ENCODE measurements around the gene KRTAP10-5.
"Not testable (repeated sequence)": the region's sequence is repeated elsewhere in the genome, so short reads cannot be mapped to it uniquely, and the experiment has no call there.

Gene KRTAP10-5

DNA sequence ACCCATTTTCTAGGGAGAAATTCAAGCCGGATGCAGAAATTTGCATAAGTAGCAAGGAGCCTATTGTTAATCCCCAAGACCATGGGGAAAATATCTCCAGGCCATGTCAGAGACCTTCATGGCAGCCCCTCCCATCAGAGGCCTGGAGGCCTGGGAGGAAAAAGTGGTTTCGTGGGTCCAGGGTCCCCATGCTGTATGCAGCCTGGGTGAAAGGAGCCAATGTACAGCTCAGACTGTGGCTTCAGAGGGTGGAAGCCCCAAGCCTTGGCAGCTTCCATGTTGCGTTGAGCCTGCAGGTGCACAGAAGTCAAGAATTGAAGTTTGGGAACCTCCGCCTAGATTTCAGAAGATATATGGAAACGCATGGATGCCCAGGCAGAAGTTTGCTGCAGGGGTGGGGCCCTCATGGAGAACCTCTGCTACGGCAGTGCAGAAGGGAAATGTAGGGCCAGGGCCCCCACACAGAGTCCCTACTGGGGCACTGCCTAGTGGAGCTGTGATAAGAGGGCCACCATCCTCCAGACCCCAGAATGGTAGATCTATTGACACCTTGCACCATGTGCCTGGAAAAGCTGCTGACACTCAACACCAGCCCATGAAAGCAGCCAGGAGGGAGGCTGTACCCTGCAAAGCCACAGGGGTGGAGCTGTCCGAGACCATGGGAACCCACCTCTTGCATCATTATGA, 29.9 kb upstream of the KRTAP10-5 start:
- DNase-seq = not testable (repeated sequence)

DNA sequence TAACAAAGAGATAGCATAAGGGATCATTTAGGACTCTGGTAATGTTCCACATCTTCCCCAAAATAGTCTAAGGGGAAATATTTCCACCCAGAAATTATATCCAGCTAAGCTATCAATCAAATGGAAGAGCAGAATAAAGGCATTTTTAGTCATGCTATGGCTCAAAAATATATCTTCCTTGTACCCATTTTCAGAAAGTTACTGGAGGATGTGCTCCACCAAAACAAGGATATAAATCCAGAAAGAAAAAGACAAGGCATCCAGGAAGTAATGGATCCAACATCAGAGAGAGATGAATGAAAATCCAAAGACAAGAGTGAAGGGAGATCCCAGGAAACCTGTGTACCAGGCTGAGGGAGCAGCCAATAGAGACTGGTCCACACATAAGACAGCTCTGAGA, 28.8 kb upstream of the KRTAP10-5 start:
- DNase-seq = no peak

DNA sequence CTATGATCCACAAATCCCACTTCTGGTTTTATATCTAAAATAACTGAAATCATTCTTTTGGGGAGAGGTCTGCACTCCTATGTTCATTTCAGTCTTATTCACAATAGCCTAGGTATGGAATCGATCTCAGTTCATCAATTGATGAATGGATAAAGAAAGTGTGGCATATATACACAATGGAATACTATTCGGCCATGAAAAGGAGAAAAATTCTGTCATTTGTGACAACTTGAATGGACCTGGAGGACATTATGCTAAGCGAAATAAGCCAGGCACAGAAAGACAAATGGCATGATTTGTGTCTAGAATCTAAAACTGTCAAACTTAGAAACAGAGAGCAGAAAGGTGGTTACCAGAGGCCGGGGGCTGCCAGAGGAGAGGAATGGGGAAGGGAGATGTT, 26.1 kb upstream of the KRTAP10-5 start:
- no peak for DNase-seq

DNA sequence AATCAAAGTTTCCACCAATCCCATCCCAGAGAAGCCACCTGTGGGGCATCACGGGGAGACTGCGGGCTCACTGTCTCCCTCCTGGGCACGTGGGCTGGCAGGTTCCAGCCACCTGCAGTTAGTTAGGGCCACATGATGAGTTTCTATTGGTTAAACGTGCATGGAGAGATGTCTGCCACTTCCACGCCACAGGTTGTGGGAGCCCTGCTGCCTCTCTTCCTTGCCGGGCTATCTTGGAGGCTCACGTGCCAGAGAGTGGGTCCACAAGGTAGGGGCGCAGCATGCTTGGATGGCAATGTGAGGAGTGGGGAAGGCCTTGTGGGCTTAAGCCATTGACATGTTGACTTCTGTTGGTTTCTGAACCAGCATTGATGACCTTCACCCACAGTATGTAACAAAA, 23.5 kb upstream of the KRTAP10-5 start:
- DNase-seq = no peak

DNA sequence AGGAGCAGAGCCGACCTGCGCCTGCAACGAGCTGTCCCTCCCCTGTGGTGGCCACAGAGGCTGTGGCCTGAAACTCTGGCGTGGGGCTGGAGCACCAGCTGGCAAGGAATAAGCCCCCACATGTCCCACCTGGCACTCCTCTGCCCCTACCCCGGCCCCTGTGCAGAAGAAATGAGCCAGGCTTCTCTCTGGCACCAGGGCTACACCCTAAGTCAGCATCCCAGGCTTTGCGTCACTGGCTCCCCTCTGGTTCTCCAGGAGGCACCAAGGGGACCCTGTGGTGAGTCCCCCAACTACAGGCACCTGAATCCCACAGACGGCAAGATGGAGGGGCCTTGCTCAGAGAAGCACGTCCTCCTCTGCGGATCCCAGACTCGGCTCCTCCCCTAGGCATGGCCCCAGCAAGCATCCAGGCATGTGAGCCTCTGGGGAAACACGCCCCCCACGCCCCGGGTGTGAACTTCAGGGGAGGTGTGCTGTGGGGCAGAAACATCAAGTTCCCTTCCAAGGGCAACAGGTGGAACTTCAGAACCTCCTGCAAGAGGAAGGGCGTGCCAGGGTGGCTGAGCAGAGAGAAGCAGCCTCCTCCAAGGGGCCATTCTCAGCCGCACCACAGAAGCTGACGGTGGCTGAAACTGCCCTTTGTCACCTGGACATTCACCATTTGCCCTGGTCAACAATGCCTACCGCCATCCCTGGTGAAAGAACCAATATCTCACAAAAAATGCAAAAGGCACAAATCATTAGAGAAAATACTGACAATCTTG, 22.9 kb upstream of the KRTAP10-5 start:
- no peak for DNase-seq

DNA sequence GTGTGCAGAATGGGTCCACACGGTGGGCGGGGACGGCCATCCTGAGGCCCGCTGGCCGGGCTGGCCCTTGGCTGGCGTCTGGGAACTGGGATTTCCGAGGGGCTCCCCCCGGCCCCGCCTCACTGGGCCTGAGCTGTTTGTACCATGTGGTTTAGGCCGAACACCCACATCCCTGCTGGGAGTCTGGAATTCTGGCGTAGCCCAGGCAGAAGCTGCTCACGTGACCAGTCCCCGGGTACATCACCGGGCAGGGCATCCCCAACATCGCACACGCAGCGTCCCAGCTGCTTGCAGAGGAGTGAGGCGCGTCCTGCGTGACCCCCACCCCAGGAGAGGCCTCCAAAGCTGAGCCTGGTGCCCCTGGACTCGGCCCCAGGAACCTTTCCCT, 22.1 kb upstream of the KRTAP10-5 start:
- no peak for DNase-seq

DNA sequence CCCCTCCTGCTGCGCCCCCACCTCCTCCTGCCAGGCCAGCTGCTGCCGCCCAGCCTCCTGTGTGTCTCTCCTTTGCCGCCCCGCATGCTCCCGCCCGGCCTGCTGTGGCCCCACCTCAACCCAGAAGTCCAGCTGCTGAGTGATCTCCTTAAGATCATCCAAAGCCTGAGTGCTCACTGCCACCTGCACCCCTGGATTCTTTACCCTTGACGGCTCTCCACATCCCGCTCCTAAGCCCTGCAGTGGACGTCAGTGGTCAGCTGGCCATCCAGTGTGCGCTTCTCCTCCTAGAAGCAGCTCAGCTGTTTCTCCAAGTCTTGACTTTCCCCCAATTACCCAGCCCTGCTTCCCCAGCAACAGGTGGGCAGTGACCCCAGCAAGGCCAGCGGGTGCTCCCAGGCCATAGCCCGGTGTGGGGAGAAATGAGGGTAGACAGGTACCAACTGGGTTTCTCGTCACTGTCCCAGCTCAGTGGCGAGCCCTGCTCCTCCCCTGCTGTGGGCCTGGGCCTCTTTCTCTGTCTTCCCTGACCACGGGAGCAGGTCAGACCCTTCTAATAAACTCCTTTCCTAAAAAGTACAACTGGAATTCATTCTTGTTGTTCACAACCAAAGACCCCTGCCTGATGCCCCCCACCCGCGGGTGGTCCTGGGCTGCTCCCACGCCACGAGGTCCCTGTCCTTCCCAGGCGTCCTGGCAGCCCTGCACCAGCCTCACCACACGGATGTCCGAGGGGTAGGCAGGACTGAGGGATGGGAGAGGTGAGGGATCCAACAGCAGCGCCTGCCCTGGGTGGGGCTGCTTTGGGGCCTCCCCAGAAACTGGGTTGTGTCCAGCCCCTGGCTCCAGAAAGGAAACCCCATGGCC, 21.4 kb upstream of the KRTAP10-5 start:
- DNase-seq = no peak

DNA sequence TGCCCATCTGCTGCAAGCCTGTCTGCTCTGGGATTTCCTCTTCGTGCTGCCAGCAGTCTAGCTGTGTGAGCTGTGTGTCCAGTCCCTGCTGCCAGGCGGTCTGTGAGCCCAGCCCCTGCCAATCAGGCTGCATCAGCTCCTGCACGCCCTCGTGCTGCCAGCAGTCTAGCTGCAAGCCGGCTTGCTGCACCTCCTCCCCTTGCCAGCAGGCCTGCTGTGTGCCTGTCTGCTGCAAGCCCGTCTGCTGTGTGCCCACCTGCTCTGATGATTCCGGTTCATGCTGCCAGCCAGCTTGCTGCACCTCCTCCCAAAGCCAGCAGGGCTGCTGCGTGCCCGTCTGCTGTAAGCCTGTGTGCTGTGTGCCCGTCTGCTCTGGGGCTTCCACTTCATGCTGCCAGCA, 20.7 kb upstream of the KRTAP10-5 start:
- not testable (repeated sequence) for DNase-seq

DNA sequence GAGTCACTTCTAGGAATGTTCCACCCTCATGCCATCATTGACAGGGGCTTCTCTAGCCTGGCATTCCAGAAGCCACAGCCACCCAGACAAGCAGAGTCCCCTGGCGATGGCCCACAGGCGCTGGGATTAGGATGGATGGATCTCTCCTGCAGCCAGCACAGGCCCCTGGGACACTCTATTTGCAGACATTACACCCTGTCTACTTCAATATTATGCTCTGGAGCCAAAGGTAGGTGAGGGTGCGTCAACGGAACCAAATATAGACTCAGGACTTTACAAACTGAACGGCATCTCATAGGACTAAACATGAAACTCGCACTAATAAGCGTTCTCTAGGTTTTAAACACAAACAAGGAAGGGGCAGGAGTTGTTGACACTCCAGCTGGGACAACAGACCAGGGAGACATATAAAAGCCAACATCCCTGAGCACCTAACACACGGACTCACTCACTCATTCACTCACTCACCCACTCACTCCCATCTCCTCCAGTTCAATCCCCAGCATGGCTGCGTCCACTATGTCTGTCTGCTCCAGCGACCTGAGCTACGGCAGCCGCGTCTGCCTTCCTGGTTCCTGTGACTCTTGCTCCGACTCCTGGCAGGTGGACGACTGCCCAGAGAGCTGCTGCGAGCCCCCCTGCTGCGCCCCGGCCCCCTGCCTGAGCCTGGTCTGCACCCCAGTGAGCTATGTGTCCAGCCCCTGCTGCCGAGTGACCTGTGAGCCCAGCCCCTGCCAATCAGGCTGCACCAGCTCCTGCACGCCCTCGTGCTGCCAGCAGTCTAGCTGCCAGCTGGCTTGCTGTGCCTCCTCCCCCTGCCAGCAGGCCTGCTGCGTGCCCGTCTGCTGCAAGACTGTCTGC, 19.9 kb upstream of the KRTAP10-5 start, which contains the start of gene KRTAP10-7:
KRTAP10-7 (plus strand) TSS at position 480 of the 861 bp plus-strand sequence; CDS start at position 505, 25 bp downstream.
- DNase-seq = not testable (repeated sequence)

DNA sequence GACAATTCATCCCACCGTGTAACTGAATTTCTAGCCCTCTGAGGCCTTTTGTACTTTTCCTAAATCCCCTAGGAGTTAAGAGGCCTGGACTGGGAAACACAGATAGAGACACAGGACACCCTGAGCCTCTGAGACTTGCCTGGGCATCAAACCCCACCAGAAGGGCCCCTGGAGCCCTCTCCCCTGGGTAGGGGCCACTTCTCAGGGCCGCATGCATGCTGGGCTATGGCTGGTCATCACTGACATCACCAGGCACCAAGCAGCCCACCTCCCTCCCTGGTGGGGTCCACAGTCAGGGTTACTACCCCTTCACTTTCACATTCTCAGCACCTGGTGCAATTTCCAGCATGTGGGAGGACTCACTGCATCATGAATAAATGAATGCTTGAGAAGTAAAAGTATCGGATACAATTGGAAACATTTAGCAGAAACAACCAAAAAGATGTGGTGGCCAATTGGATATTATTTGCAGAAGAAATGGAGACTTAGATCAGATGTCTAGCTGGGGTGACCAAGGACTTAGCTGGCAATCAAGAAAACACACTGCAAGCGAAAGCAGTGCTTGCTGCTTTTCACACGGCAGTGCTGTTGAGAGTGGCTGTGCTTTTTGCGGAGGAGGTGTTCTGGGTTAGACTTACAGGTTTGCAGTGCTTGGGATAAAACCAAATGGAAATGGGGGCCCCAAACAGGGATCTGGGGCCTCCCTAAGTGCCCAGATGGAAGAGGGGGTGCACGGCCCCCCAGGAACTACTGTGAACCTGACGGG, 19.0 kb upstream of the KRTAP10-5 start:
- no peak for DNase-seq

DNA sequence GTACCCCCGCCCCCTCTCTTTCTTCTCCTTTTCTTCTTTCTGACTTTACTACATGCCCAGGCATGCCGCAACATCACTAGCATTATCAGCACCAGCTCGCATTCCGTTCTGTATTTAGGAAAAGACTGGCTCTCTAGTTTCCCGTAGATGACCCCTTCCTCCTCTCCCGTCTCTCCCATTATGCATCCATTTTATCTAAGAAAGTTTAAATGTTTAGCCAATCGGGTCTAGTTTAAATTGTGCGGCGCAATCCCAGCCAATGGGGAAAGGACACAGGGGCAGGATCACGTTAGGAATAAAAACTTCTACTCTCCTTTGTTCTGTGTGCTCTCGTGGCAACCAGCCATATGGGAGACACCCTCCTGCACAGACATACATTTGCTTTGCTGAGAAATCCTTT, 17.7 kb upstream of the KRTAP10-5 start:
- DNase-seq = no peak

DNA sequence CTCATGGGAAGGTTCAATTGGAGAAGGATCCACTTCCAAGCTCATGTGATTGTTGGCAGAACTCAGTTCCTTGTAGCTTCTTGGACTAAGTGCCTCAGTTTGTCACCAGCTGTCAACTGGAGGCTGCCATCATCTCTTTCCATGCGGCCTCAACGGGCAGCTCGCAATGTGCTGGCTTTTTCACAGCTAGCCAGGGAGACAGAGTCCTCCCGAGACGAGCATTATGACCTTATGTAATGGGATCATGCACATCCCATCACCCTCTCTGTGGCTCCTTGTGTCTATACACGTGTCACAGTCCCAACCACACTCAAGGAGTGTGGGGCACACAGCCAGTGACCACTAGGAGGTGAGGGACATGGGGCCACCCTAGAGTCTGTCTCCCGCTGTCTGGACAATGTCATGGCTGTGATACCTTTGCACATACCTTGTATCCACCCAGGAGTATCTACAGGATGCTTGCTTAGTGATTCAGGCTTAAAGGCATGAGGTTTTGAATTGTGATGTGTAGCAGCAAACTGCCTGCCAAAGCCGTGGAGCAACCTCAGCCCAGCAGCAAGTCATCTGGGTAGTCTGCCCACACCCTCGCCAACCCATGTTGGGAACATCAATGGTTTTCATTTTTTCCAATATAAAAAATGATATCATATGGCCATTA, 15.8 kb upstream of the KRTAP10-5 start:
- no peak for DNase-seq

DNA sequence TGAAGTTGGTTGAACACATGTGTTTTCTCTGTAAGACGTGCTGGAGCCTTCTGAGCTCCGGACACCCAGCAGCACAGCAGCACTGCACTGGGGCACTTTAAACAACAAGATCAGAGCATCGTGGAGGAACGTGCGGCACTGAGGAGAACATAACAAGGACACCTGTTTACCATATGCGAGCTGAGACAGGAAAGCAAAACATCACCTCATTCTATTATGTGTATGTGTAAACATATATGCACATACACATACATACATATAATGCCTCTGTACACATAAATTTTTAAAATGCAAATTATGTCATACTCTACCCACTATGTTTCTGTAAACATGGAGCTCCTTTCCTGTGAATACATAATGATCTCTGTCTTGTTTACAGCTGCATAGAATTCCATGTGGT, 15.1 kb upstream of the KRTAP10-5 start:
- no peak for DNase-seq

DNA sequence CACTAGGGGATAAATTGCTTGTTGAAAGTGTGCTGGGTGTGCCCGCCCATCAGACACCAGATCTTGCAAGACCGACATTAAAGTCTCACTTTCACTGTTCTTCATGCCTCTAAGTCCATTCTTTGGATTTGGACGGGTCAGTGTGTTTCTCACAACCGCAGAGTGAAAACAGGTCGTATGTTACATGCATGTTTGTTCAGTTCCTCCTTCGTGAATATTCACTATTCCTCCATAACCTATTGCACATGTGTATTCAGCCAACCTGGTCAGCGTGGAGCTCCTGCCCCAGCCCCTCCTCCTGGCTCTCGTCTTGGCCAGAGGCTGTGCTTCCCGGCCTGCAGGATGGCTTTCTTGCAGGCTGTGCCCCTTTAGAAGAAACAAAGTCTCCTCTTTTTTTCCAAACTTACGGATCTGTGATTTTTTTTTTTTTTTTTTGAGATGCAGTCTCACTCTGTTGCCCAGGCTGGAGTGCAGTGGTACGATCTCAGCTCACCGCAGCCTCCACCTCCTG, 14.1 kb upstream of the KRTAP10-5 start:
- DNase-seq = no peak

DNA sequence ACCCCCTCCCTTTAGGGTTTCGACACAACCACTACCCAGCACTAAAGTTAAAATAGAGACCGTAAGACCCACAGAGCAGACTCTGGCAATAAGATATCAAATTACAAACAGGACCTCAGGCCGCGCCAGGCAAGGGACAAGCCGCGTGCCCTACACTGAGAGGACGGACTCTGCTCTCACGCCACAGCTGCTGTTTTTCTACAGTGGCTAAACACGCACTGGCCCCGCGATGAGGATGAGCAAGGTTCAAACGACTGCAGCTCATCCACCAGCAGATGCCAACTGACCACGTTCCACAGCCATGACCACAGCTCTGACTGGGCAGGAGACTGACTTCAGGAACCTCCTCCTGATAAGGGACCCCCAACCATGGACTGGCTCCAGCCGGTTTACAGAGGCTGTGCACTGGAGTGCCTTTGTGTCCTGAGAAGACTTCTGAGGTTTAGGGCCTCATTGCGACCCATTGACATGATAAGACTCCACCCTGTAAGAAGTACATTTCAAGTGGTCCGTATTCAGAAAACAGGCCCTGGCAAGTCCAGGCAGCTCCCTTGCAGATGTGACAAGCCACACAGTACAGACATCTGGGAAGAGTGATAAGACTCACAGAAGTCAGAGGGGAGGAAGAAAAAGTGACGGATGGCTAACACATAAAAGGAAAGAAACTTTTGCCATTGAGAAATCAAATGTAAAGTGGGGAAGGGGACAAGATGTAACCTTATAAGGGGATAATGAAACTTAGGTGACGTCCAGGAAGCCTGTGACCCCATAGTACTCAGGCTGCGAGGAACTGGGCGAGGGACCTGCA, 13.4 kb upstream of the KRTAP10-5 start:
- DNase-seq = no peak

DNA sequence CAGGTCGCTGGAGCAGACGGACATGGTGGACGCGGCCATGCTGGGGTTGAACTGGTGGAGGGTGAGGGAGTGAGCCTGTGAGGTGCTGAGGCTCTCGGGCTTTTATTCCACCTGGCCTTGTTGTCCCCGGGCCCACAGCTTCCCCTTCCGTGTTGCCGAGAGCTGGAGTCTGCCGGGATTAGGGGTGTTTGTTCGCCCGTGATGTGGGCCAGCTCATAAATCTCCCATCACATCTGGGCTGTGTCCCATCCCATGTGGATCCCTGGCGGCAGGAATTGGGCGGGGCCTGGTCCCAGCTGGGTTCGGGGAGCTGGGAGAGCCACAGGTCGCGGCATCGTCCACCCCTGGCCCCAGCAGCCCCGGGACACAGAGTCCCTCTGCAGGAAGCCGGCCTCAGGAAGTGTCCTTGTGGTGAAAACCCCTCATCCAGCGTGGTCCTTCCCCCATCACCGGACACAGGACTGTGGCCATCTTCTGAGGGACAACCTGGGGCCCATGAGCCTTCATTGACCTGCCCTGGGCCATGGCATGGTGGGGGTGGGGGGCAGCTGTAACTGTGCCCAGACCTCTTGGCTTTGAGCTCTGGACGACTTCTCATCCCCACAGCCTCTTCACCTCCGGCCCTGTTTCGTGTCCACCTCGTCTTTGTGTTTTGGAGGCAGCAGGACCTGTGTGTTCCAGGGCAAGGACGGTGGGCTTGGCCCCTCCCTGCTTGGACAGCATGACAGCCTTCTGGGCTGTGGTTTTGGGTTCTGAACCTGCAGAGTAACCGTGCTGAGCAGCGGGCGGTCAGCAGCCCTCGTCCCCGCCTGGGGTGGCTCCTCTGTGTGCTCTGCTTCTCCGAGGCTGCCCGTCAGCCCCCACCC, 12.3 kb upstream of the KRTAP10-5 start, which contains the start of gene KRTAP10-6:
KRTAP10-6 (minus strand) TSS at position 60 of the 866 bp plus-strand sequence; CDS start at position 39, 21 bp downstream.
- no peak for DNase-seq

DNA sequence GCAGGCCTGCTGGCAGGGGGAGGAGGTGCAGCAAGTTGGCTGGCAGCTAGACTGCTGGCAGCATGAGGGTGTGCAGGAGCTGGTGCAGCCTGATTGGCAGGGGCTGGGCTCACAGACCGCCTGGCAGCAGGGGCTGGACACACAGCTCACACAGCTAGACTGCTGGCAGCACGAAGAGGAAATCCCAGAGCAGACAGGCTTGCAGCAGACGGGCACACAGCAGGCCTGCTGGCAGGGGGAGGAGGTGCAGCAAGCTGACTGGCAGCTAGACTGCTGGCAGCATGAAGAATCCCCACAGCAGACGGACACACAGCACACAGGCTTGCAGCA, 11.4 kb upstream of the KRTAP10-5 start:
- not testable (repeated sequence) for DNase-seq

DNA sequence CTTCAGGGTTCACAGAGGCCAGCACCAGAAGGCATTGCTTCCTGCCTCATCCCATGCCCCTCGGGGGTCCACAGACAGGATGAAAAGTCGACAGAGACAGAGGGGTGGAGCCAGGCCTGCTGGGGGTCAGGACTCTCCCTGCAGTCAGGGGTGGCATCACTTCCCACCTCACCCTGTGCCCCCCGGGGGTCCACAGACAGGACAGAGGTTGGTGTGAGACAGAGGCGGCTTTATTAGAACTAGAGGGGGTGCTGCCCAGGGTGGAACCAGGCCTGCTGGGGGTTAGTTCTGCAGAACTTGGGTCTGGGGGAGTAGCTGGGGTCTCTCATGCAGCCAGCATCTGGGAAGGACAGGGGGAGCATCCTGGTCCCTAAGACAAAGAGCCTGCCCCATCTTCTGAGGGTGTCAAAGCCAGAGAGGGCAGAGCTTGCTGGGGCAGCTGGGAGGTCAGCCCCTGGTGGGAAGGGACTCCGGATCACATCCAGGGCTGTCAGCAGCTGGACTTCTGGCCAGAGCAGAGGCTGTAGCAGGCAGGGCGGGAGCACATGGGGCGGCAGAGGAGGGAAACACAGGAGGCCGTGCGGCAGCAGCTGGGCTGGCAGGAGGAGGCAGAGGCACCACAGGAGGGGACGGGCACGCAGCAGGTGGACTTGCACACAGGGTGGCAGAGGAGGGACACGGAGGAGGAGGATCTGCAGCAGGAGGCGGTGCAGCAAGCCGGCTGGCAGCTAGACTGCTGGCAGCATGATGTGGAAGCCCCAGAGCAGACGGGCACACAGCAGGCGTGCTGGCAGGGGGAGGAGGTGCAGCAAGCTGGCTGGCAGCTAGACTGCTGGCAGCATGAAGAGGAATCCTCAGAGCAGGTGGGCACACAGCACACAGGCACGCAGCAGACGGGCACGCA, 10.7 kb upstream of the KRTAP10-5 start:
- DNase-seq = not testable (repeated sequence)

Measured in NCI-H748 treated with DMSO at 0.1 percent for 48 hours (cell line).